NCI-H2227 (cell line): ENCODE results near the gene PRRC1.
"Not testable (repeated sequence)": the region's sequence is repeated elsewhere in the genome, so short reads cannot be mapped to it uniquely, and the experiment has no call there.

Experiments used
- DNase-seq: peaks from one replicate; lab custom pipeline; 2025; ENCODE audit not compliant: unreplicated experiment; lab: John Stamatoyannopoulos, UW

The PRRC1 gene

DNA sequence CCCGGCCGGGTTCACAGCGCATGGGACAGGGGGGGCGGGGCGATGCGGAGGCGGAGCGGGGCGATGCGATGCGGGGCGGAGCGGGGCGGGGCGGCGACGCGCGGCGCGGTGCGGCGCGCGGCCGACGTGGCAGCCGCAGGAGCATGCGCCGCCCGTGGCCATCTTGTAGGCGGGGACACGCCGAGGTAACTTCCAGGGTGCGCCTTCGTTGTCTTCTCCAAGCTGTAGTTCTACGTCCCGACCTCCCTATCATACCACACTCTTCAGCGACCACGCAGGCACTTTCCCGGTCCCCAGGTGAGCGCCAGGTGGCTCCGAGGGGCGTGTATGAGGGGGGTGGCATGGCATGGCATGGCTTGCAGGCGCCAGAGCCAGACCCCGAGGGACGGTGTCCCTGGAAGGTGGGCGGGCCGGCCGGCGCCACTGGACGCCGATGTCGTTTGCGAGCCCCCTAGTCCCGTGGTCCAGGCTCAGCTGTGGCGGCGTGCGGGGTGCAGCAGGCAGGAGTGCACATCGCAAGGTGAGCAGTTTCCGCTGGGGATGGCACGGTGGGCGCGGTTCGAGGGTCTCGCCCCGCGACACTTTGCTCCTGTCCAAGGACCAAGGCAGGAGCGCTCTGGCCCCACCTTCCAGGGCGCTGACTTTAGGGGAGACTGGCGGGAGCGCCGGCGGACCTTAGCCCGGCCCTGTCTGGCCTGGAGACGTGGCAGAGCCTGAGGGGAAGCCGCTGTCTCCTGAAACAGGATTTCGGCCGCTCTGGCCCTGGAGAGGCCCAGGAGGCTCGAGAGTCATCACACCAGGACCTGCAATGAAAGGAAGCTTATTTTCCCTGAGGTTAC is at the start of gene PRRC1:
Gene PRRC1 (plus strand): TSS at position 161 of the 839 bp plus-strand sequence. CDS start 5,840 bp downstream, outside the sequence.
- DNase-seq, result peak; percentile 77

DNA sequence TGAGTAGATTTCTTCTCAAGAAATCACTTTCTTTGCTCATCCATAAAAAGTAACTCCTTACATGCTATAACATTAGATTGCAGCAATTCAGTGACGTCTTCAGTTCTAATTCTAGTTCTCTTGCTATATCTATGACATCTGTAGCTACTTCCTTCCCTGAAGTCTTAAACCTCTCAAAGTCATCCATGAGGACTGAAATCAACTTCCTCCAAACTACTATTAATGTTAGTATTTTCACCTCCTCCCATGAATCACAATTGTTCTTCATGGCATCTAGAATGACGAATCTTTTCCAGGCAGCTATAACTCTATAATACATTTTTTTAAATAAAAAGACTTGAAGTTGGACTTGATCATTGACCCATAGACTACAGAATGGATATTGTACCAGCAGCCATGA is 46.2 kb upstream of the PRRC1 start:
- DNase-seq, result no peak

DNA sequence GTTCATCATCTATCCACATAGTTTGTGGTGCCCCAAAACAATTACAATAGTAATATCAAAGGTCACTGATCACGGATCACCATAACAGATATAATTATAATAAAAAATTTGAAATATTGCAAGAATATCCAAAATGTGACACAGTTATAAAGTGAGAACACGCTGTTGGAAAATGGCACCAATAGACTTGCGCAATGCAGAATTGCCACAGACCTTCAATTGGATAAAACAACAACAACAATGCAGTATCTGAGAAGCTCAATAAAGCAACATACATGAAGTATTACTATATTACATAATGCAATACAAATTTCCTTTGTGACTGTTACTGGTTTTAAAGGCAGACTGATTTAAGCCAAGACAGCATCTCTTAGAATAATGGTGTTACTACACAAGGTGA is 44.7 kb upstream of the PRRC1 start:
- no peak for DNase-seq

DNA sequence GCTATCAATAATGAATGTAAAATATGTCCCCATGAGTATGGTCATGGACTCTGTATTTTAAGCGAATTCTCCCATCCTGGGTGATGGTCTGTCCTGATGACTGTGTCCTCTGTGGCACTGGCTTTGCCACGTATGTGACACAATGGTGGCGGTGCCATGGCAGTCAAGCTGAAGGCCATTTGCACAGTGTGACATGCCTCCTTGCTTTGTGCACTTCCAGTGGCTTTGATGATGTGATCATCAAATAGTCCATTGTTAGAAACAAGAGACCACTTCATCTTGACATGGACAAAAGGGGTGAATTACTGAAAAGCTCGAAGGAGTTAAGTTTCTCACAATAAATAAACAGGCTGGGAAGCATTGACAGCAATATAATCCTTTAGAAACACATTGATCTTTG is 31.0 kb upstream of the PRRC1 start:
- DNase-seq, result no peak

DNA sequence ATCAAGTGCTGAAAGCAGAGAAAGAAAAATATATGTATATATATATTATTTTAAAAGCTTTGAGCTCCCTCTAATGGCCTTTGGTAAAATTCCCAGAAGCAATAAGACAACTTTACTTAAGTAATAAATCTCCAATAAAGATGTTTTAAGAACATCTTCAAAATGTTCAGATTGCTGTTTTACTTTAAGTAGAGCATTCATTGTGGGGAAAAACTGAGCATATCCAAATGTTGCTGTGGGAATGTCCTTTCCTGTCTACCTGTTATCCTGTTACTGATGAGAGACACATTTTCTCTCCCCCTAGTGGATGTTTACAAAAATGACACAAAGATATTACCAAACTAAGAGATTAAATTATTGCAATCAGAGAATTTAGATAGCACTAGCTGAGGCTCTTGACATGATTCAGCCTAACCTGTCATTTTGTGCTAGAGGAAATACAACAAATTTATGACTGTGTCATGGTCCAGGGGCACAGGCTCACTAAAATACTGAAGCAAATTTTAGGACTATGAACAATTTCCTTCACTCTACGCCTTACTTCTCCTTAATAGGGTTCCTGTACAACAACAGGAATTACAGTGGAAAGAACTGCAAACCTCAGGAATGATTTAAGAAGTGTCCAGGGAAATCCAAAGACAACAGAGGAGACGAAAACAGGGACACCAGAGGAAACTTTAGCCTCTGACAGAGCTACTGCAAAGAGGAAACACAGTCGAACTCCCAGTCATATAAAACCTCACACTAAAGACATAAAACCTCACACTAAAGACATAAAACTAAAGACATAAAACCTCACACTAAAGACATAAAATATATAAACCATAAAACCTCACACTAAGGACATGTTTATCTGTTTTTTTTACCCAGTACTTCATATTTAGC is 24.3 kb upstream of the PRRC1 start:
- DNase-seq, result peak; percentile 50

DNA sequence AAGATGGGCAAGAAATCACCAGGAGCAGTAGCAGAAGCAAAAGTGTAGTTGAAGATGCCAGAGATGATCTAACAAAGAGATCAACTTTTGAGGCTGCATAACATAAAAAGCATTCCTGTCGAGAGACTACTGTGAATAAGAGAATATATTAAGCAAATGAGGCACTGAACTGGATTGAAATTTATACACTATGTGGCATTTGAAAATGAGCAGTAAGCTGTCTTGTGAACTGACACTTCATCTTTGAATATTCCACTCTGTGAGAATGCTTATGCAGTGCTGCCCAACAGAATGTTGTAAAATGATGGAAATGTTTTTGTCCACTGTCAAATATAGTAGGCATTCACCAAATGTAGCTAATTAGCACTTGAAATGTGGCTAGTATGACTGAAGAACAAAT is 18.9 kb upstream of the PRRC1 start:
- DNase-seq, result no peak

DNA sequence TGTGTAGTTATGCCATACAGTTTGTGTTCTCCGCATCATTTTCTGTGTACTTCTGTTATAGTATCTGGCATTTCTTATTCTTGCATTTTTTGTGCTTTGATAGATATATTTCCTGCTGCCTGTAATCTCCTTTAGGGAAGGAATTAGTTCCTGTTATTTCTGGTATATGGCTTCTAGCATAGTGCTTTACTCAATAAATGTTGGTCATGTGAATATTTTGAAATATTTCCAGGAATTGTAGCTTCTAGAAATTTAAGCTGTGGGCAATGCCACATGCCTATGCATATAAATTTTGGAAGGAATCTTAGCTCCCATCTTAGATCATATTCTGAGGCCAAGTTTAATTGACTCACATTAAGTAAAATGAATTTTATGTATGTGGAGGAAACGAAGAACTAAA is 11.5 kb upstream of the PRRC1 start:
- no peak for DNase-seq

DNA sequence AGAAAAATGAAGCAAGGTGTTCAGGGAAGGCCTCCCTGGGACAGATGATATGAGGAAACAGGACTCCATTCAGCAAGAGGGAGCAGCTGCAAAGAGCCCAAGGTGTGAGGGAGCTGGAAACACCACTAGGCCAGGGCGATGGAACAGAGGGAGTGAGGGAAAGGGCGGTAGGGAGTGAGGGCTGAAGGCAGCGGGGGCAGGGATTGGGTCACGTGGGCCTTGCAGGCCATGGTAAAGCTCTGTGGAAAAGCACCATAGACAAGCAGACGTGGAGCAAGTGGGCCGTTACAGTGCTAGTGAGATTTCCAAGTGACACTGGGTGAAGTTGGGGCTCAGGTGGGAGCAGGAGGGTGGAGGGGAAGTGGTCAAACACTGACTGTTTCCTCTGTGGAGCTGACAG is 10.8 kb upstream of the PRRC1 start:
- DNase-seq, result no peak

DNA sequence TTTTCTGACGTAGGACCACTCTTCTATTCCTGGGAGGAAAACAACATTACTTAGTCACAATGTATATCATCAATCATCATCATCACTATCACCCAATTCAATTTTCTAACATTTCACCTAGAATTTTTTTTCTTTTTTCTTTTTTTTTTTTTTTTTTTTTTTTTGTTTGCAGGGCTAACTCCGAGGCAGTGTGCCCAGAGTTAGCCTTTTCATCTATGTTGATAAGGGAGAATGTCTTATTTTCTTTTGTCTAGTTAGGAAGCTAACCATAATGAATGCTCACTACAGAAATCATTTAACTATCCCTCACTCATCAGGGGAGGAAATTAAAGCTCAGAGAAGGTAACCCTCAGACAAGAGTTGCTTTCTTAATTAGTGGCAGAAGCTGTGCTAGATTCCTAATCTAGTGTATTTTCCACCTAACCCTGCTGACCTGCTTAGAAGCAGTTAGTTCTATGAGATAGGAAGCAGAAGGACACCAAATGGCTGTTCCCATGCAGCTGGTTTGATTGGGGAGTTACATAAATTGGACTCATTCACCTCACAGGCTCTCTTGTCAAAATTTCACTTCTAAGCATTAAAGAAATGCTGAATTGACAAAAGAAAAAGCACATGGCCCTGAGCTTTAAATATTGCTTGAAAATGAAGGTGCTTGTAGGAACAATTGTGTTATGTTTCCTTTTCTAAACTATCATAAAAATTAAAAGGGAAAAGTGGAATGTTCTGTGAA is 8.6 kb upstream of the PRRC1 start:
- no peak for DNase-seq

DNA sequence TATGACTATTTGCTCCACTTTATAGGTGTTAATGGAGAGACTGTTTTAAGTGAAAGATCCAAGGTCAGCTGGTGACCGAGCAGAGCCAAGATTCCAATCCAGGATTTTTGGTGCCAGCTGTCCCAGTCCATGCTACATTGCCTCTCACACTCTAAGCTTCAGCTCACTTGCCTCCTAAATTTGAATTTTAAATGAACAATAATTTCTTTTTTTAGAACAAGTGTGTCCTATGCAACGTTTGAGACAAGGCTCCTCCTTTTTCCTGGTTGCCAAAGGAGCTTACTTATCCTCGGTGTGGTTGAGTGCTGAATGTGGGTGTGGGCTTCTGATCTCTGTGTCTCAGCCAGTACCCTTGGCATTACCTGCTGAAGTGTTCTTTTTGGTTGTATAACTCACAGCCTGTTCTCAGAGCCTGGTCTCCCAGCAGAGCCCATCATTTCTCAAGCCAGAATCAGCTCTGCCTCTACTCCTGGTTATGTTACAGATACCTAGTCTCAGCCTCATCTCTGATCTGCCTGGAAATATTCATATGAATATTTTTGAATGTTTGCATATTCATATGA is 4.0 kb upstream of the PRRC1 start:
- DNase-seq, result no peak

DNA sequence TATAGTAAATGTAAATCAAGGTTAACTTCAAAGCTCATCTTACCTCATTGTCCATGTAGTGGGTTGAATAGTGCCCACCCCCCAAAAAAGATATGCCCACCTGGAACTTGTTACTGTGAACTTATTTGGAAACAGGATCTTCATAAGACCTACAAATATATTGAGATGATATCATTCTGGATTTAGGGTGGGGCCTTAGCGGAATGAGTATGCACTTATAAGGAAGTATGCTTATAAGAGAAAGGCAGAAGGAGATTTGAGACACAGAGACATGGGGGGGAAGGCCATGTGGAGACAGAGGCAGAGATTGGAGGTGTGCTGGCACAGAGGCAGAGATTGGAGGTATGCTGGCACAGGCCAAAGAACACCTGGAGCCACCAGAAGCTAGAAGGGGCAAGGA is 2.6 kb upstream of the PRRC1 start:
- DNase-seq, result no peak

DNA sequence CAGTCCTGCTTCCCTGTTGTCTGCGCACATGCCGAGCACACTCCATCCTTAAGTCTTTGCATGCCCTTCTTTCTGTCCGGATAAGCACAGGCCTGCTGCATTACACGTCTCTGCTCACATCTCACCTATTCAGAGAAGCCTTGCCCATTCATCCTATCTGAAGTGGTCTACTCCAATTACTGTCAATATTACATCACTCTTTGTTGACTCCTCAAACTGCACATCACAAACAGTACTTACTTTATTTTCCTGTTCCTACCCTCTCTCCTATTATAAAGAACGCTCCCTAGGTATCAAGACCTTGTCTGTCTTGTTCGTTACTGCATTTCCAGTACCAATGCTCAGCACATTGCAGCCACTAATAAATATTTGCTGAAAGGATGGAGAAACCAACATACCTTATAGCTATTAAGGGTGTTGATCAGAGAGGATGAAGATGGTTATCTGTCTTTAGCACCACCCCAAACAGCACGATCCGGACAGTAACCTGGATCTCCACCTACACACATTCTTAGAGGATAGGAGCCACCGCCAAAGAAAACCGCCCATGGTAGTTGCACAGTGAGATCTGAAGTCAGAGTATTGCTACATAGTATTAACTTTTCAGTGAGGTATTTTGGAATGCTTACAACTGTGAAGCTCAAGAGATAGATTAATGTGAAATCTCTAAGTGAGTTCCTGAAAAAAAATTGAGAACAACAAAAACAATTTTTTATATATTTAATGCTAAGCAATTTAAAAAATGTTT is 1.6 kb upstream of the PRRC1 start:
- DNase-seq, result no peak

DNA sequence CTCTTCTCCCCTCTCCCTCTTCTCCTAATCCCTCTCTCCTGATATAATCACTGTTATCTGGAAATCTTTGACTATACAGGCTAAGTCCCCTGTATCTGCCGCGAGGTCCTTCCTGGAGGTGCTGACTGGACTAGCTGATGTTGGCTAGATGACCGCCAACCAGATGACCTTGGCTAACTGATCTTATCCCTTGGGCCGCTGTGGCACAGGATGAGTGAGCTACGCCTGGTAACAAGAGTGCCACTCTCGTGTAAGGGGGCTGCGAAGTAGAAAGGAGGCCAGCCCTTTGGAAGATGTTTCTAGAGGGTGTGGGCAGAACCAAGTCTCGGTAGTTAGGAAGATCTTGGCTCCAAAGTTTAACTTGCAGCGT is 345 bp upstream of the PRRC1 start:
- no peak for DNase-seq

DNA sequence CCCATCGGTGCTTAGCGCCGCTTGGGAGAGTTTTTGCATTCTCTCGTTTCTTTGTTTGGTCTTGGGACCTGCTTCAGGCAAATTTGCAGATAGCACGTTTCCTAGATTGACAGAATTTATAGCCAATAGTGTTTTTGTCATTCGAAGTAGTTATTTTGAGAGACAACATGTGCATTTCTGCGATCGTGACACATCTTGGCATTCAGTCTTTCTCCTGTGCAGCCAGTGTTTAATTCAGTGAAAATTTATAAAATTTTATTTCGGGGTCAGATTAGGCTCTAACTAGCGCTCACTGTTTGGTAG is 830 bp downstream of the PRRC1 start:
- DNase-seq, result peak; percentile 41

DNA sequence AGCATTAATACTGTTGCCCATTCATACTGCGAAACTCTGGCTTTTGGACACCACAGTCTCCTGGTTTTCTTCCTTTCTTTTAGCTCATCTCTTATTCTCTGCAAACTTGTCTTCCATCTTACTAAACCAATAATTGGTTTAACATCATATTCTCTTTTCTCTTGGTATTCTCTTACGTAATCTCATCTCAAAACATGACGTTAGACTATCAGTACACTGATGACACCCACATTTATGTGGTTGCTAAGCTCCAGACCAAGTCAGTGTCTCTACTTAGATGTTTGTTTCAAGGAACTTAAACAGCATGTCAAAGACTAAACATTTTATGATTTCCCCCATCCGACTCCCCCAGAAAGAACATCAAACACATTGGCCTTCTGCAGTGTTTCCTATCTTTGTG is 2.1 kb downstream of the PRRC1 start:
- no peak for DNase-seq

DNA sequence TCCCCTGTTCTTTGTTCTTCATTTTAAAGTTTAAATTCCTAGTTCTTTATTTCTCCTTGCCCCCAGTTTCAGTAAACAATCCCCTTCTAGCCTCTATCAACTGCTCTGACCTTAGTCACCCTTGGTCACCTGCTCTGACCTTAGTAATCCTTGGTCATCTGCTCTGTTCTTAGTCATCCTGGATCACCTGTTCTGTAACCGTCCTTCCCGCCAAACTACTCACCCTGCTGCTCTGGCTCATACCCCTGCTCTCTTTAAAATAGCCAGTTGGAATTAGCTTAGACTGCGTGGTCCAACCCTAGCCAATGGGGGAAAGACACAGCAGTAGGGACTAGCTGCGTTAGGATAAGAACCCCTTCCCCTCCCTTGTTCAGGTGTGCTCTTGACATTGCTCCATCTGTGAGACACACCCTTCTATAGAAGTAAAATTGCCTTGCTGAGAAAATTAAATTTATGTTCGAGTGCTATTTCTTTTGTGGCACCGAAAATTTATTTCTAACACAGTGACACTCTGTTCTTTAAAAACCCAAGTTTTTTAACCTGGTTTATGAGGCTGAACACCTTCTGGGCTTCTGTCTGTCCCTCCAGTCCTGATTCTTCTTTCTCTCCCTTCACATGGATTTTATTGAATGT is 3.8 kb downstream of the PRRC1 start:
- no peak for DNase-seq

DNA sequence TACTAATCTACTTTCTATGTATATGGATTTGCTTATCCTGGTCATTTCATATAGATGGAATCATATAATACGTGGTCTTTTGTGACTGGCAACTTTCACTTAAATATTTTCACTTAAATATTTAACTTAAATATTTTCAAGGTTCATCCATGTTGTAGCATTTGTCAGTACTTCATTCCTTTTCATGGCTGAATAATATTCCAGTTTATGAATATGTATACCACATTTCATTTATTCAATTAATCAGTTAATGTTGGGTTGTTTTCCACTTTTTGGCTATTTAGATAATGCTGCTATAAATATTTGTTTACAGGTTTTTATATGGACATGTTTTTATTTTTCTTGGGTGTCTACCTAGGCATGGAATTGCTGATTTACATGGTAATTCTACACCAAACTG is 7.7 kb downstream of the PRRC1 start:
- DNase-seq, result no peak

DNA sequence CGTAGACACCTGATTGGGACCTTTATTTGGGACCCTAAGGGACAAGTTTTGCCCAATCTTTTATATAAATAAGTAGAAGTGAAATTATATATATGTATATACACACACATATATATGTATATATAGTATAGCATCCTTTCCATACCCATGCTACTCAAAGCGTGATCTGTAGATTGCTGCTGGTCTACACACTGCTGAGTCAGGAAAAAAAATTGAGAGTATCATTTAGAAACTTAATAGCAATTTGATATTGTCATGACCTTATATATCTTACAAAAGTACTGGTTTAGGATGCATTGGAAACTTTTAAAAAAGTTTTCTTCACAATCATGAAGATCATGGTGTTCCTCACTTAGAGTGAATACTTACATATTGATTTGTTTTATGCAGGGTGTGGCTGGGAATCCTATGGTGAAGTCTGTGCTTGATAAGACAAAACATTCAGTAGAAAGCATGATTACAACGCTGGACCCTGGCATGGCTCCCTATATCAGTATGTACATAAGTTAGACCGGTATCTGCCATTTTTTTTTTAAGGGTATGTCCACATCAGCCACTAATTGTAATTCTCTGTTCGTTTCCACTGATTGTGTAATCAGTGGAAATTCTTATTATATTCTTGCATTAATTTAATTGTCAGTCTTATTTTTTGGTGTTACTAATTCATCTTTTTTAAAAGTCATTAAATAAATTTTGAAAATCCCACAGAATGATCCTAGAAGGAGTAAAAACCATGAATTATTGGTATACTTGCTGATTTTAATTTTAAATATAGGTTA is 12.7 kb downstream of the PRRC1 start:
- DNase-seq, result no peak

DNA sequence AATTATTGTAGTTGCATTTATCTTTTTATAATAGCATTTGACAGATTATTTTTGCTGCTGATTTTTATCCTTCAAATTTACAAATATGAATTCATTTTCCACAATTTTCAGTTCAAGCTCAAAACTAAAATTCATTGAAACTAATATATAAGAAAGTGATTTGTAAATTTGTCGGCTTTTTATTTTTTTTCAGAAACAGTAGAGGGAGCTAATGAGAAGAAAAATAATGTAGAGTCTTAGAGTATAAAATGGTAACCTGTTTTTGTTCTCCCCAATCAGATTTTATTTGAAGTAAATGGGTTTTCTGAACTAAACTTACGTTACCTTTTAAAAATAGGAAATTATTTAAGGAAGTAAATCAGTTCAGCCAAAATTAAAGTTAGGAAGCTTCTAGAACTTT is 19.2 kb downstream of the PRRC1 start:
- no peak for DNase-seq

DNA sequence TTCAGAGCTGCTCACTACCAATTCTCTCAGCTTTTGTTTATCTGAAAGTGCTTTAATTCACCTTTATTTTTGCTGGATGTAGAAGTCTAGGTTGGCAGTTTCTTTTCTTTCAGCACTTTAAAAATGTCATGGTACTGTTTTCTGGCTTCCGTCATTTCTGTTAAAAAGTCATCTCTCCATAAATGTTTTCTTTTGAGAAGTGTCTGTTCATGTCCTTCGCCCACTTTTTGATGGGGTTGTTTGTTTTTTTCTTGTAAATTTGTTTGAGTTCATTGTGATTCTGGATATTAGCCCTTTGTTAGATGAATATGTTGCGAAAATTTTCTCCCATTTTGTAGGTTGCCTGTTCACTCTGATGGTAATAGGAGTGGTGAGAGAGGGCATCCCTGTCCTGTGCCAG is 23.1 kb downstream of the PRRC1 start:
- not testable (repeated sequence) for DNase-seq
